DLD1 (cell line): ENCODE data around the gene SMARCA1.

Experiments
- in situ Hi-C: cut with HindIII; loops from 2 replicates; pipeline ENCODE4 v1.10.0; 2017; ENCODE audit warnings: low sequenced_read_pairs

The SMARCA1 gene

DNA sequence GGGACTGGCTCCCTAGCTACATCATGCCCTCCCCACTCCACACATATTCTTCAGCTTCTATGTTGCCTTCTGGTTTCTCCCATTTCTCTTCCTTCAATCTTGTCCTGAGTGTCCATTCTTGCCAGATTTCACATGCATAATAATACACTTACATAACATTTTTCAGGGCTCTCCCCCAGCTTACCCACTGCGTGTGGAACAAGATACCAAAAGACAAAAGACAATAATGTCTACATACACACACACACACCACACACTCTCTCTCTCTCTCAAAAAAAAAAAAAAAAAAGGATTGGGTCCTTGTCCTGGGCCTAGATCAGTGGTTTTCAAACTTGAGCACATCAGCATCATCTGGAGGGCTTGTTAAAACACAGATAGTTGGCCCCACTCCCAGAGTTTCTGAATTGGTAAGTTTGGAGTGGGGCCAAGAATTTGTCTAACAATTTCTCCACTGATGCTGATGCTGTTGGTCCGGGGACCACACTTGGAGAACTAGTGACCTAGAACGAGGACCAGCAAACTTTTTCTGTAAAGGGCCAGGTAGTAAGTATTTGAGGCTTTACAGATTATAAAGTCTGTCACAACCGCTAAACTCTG lies 6.5 kb upstream of the SMARCA1 start:
- in situ Hi-C loops = no loop called here

DNA sequence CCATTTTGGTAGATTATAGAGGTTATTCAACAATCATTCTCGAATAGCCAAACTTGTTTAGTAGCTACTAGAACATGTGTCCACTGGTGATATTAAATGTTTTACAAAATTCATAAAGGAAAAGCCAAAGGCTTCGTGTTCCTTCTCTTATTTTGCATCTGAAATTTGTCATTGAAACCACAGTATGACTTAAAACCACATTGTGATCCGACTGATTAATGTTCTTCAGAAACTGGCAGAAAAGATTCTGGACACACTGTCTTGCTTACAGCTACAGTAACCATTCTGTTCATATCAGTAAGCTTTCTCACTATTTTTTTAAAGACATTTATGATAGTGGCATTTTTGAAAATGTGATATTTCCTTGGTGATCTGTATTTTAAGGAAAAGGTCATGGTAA lies 2.6 kb upstream of the SMARCA1 start:
- in situ Hi-C loops = no loop called here

DNA sequence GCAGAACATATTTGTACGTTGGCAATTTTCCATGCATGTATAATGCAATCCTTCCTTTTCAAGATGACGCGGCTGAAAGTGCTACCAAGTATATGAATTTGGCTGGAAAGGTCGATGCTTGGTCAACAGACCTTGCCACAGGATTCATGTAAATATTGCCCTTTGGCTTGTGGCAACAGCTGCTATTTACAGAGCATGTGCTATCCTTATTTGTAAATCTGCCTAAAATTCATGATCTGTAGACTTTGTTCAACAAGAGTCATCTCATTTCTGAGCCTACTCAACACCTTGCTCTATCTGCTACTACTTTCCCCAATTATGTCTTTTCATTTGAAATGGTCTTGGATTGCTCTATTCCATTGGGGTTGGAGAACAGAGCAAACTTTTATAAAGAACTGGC lies 1.9 kb upstream of the SMARCA1 start:
- in situ Hi-C loops = no loop called here

DNA sequence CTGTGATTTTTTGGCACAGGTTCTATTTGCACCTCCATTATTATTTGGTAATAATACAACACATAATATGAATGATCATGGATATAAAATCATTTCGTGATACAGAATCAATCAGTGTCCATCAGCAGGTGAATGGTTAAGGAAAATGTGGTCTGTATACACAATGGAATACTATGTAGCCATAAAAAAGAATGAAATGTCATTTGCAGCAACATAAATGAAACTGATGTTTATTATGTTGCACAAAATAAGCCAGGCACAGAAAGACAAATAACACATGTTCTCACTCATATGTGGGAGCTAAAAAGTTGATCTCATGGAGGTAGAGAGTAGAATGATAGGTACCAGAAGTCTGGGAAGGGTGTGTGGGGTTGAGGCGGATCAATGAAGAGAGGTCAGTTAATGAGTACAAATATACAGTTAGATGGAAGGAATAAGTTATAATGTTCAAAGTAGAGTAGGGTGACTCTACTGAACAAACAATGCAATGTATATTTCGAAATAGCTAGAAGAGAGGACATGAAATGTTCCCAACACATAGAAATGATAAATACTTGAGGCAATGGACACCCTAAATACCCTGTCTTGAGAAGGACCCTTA lies 1.1 kb upstream of the SMARCA1 start:
- in situ Hi-C loops = no loop called here

DNA sequence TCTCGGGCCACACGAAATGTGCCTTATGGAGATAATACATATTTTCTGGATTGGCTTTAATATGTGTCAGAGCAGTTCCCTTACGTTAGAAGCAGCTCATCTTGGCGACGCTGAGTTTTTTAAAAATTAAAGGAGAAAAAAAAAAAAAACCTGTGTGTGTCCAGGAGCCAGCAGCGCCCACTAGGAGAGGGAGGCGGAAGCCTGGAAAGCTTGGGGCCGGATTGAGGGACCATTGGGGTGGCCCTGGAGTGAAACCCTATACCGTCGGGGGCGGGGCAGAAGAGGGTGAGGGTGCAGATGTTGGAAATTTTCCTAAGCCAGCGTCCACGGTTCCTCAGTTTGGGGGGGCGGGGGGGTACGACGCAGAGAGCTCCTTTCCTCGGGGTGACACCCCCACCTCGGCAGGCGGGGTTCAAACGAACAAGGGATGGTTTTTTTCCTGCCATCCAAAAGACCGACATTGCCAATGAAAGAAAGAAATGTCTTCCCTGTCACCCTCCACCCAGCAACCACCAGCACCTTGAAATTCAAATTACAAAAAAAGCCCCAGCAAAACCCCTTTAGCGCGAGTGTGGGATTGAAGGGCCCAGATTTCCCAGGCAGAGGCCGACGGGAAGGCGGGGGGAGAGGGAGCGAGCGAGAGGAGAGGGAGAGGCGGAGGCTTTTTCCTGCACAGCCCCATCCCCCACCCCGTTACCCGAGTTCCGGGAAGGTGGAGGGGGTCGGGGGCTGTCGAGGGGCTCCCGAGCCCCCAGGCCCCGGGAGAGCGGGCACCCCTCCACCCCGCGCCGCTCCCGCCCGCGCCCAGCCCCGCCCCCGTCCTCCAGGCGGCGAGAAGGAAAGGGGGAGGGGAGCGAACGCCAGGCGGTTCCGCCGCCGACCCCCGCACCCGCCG lies 859 bp downstream of the SMARCA1 start:
- in situ Hi-C loops = no loop called here

DNA sequence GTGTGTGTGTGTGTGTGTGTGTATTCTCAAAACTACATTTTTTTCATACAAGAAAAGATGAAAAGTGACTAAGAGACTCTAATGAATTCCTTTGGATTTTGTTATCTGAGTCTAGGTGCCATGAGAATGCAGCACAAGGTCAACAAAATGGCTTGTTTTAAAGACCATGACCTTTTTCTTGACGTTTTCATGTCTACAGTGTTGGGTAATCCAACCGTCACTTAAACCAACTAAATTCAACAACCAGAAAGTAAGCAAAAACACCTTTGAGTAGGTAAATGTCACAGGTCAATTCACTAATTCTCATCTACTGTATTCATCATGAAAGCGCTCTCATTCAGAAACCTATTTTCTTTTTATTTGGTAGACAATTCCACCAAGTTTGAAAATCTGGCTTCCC lies 3.1 kb downstream of the SMARCA1 start:
- in situ Hi-C loops = no loop called here

DNA sequence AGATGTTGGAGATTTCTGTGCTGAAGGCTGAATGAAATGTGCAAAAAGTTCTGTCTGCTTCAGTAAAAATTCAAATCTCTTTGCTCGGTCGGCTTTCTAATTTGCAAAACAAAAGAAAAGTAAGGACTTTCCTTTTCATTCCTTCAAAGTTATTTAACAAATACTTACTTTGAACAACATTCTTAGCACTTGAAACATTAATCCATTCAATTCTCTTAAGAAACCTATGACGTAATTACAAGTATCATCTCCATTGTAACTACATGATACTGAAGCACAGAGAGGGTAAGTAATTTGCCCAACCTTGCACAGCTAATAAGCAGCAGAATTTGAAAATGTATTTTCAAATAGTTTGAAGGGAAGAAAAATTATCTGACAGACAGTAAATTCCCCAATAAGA lies 6.9 kb downstream of the SMARCA1 start:
- in situ Hi-C loops = no loop called here

DNA sequence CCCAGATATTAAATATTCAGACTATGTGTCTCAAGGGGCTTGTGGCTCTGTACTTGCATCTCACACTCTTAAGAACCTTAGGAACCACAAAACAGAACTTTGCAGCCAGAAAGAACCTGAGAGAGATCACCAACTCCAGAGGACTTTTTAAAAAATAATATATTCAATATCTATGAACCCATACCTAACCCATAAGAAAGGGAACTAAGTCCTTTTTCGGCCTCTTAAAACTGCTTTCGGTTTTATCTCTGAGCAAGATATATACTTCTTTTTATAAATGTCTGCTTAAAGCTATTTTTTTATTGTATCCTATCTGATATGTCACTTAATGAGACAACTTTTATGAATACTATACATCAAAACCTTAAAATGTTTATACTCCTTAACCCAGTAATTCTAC lies 10.9 kb downstream of the SMARCA1 start:
- in situ Hi-C loops = no loop called here

DNA sequence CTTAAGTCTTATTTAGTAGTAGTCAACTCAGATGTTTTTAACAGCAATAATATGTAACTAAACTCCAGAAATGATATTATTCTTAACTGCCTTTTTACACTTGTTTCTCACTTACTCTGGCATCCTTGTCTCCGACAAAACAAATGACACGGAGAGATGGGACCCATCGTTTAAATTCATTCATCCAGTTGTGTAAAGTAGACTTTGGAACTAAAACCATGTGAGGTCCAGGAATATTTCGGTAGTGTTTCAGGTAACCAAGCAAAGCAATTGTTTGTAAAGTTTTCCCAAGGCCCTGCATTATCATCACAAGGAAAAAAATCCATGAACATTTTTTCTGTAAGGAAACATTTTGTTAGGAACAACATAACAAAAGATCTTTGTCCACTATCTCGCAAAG lies 11.6 kb downstream of the SMARCA1 start:
- in situ Hi-C loops = no loop called here

DNA sequence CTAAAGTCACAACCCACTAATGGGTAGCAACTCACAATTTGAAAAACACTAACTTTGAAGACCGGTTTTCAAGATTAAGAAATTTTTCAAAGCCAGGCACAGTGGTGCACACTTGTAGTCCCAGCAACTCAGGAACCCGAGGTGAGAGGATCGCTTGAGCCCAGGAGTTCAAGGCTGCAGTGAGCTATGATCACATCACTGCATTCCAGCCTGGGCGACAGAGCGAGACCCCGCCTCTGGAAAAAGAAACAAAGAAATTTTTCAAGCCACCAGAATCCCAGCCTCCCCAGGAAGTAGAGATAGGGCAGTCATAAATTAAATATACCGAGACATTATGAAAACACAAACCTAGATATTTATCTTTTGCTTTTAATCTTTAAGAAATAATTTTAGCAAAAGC lies 13.0 kb downstream of the SMARCA1 start:
- in situ Hi-C loops = no loop called here

DNA sequence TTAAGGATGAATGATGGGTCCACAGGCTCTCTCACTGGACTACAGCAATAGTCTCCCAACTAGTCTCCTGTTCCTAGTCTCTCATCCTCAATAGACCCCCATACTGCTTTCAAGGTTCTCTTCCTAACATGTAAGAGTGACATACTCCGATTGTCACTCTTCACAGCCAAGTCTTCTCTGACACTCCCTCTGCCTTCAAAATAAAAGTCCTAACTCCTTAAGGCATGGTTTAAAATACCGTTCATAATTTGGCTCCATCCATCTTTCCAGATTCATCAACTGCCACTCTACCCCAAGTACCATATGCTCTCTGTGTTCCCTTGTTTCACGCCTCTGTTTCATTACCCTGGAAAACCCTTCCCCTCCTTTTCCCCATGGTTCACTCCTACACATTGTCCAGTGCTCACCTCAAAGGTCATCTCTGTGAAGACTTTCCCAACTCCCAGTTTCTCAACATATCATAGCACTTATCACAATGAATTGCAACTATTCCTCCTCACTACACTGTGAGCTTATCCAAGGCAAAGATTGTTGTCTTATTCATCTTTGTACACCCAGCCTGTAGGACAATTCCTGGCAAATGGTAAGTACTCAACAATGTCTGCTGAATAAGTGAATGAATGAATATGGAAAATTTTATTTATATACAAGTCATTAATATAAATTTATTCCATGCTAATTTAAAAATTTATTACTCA lies 26.0 kb downstream of the SMARCA1 start:
- in situ Hi-C loops = no loop called here

DNA sequence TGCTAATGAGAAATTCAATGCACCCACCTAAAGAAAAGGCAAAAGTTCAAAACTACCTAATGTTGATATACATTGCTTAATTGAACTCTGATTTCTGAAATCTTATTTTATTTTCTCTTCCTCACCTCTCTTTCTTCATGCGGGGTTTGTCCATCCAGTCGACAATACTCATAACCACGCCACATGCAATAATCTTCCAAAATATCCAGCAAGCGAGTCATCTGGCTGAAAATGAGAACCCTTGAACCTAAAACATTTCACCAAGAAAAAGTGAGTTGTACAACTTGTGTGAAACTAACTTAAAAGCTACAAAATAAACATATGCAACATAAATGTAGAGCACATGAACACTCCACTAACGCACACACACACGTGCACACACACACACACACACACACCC lies 26.7 kb downstream of the SMARCA1 start:
- in situ Hi-C loops = no loop called here

DNA sequence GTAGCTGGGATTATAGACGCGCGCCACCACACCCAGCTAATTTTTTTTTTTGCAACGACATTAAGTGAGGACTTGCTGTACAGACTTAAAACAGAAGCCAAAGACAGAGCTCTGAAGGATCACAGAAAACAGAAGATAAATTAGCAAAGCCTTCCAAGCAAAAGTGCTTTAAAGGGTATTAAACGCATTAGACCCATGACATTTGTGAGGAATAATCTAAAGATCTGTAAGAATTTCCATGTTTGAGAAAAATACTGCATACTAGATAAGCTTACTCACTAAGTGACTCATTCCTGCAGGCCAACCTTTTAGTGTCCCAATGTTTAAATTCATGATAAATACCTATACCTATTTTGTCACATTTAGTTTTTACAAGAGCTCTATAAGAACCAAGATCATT lies 27.4 kb downstream of the SMARCA1 start:
- in situ Hi-C loops = no loop called here

DNA sequence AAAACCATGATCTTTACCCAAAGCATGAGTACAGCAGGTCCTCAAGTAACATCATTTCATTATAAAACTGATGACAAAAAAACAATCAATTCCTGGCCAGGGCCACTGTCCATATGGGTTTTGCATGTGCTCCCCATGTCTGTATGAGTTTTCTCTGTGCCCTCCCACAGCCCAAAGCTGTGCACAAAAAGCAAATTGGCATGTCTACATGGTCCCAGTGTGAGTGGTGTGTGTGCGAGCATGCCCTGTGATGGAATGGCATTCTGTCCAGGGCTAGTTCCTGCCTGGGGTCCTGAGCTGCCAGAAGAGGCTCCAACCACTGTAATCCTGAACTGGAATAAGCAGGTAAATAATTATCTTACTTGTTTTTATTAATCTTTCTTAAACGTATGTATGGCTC lies 28.4 kb downstream of the SMARCA1 start:
- in situ Hi-C loops = no loop called here

DNA sequence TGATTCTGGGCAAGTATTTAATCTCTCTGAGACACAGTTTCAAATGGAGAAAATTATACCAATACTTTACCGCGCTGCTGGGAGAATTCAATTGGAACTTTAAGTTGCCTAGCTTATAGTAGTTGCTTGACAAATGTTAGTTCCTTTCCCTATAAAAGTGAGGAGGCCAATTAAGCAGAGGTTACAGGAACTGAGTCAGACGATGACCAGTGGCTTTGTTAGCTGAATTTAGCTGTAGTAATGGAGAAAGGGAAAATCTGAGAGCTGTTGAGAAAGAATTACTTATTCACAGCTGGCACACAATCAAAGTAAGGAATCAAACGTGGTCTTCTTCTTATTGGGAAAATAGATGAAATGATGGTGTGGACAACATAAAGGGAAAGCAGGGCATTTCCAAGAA lies 29.6 kb downstream of the SMARCA1 start:
- in situ Hi-C loops = no loop called here

DNA sequence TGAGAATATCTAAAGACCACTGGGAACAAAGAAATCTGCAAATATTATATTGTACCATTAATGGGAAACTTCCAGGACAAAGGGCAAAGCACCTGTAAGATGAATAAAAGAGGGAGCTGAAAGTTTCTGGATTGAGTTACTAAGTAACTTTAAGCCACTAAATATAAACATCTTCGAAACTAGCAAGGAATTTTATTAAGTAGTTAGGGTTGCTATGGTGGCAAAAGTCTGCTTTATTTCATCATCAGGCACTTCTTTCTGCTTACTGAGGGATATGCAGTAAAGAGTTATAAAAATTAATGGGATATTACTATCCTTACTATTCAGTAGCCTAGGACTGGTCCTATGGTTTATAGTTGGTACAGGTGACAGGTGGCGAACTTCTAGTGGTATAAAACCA lies 33.0 kb downstream of the SMARCA1 start:
- in situ Hi-C loops = no loop called here

DNA sequence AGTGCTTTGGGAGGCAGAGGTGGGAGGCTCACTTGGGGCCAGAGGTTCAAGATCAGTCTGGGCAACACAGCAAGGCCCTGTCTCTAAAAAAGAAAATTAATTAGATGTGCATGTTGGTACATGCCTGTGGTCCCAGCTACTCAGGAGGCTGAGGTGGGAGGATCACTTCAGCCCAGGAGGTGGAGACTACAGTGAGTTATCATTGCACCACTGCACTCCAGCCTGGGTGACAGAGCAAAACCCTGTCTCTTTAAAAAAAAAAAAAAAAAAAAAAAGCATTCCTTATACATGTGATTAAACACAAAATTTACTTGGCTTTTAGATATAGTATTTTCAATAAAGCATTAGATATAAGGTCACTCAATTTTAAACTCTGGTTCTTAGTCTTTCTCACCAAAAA lies 34.9 kb downstream of the SMARCA1 start:
- in situ Hi-C loops = no loop called here

DNA sequence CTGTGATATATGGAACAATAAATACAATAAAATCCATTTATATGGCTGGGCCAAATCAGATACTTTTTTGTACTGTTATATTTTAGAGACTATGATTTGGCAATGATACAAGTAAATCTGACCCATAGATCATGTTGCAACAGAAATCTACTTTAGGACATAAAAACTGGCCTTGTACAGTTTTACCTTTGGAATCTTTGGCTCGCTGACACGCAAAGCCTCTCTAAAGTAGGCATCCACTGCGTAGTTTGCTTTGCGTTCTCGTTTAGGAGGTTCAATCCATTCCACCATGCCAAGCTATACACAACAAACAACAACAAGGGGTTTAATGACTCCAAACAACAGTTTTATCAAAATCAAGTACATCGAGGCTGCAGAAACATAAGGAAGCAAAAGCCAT lies 42.4 kb downstream of the SMARCA1 start:
- in situ Hi-C loops = no loop called here

DNA sequence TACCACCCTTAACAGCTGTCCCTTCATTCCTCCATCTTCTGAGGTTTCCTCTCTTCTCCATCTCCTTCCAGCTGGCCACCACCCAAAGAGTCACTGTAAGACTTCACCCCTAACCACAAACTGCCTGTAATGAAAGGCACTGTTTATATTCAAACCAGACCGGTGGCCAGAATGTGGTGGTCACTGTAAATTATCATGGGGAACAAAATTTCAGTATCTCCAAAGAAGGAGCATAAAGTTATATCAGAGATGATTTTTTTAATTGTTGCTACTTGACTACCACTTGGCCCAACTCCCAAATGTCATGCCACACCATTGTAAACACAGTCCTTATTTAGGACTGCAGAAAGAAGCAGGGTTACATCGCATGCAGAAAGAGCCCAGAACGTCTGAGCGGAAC lies 44.8 kb downstream of the SMARCA1 start:
- in situ Hi-C loops = no loop called here

DNA sequence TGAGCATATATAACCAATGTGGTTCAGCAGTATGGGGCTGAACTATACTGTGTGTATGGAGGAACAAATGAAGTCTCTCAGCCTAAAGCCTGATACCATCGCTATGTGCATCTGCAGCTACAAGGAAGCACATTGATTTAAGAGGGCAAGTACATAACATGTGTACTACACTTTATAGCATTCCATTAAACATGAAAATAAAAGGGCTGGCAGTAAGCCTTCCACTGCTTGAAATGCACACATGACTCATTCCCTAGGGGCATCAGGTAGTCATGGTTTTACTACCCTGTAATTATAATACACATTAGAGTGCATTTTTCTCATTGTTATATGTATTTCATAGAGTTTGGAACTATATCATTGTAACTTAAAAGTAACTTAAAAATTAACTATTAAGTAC lies 51.2 kb downstream of the SMARCA1 start:
- in situ Hi-C loops = no loop called here

DNA sequence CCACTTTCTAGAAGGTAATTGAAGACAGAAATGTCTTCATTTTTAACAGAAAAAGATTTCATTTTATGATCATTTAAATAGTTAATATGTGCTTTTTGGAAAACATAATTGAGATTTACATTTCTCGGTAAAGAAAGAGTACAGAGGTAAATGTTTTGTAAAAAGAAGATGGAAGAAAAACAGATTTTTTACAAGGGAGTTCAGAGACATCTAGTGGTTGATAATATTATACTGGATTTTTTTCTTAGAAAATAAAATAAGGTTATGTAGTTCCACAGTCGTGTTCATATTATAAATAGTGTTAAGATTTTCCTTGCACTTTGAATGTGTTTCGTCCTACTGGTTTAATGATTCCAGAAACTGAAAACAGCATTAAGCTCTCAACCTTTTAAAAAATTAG lies 60.6 kb downstream of the SMARCA1 start:
- in situ Hi-C loops = no loop called here
